Measurements from ENCODE around the gene LRRC61.

The LRRC61 gene

DNA sequence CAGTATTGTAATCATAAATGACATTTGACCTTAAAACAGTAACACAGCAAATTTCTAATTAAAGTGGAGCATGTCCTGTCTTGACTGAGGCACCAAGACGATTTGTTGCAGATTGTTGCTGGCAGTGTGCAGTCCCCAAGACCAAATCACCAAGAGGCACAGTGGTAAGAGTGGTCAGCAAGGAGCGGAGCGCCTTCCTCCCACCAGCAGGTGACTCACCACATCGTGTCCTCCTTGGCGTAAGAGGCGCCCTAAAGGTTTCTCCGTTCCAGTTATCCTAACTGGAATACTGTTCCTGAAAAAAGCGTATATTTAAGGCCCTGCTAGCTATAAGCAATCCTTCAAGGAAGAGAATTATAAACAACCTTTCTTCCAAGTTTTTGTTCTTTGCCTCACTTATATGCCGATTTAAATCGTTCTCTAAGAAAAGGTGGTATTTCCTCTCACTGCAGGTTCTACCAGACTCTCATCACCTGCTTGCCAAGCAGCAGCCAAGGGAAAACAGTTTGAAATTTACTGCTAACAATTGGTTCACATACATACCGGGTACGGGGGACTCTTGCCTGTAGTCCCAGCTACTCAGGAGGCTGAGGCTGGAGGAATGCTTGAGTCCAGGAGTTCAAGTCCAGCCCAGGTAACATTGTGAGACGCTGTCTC lies 34.7 kb downstream of the LRRC61 start:
- DNase-seq = no peak

DNA sequence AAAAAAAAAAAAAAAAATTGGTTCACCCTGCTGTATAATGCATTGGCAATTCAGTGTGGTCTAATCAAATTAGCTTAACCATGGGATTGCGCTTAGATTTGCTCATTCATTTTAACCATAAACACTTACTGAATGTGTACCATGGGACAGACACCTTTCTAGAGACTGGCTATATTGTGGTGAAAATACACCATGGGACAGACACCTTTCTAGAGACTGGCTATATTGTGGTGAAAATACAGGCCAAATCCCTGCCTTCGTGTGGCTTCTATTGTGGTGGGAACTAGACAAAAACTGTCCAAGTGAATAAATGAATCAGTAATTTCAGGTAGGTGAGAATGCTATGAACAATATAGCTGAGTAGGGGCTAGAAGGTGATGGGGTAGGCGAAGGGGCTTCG lies 35.3 kb downstream of the LRRC61 start:
- DNase-seq = no peak

- DNase-seq = no peak
These were observed 36.0 kb downstream of the LRRC61 start for GRCh38 chr7:150358988-150359621.

DNA sequence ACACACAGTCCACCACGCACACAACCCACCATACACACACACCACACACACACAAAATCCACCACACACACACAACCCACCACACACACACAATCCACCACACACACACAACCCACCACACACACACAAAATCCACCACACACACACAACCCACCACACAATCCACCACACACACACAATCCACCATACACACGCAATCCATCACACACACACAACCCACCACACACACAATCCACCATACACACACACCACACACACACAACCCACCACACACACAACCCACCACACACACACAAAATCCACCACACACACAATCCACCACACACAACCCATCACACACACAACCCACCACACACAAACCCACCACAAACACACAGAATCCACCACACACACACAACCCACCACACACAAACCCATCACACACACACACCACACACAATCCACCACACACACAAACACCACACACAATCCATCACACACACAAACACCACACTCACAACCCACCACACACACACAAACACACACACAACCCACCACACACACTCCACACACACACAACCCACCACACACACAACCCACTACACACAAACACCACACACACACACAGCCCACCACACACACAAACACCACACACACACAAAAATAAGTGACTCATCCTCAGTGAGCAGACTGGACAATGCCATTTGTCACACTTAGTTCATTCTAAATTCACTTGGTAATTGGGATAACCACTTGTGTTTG lies 36.6 kb downstream of the LRRC61 start:
- no peak for DNase-seq

DNA sequence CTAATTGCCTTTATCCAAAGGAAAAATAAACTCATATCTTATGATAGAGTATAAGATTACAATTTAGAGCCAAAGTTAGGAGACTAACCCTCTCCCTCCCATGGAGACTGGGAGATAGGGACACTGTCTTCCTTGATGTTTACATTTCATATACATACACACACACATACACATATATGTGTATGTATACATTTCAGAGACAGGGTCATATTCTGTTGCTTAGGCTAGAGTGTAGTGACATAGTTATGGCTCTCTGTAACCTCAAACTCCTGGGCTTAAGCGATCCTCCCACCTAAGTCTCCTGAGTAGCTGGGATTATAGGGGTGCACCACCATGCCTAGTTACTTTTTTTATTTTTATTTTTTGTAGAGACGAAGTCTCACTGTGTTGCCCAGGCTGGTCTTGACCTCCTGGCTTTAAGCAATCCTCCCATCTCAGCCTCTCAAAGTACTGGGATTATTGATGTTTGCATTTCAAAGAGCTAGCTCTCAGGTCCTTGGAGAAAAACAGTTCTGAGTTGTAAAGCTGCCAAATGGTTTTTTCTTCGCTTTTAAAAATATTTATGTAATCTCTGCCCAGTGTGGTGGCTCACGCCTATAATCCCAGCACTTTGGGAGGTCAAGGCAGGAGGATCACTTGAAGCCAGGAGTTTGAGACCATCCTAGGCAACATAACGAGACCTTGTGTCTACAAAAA lies 37.4 kb downstream of the LRRC61 start:
- DNase-seq = no peak

- no peak for DNase-seq
These were observed 38.2 kb downstream of the LRRC61 start for GRCh38 chr7:150361402-150361801.

DNA sequence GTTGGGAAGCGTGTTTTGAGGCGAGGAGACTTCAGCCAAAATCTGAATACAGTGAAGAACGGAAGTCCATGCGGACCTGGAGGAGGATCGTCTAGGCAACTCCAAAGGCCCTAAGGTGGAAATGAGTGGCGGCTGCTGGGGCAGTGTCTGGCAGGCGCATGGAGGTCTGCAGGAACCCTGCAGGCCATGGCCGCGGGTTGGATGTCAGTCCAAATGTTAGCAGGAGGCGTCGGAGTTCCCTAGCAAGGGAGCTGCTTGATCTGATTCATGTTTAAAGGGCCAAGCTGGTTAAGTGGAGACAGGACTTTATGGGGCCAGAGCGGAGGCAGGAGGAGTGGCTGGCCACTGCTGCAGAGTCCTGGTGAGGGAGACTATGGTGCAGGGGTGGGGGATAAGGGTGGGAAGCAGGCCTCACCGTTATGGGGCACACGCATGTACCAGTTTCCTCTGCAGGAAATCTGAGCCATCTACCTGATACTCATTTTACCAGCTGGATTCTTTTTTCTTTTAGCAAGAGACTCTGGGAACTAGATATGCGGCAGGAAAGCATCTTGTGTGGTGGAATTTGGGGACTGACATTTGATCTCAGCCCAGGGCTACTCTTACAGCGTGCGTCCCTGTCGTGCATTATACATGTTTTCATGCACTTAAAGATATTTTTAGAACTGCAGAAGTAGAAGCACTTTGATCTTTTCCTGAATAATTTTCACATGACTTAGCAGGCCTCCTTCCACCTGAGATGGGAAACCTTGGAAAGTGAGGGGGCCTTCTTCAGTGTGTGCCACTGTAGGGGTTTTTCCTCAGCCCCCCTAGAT lies 38.9 kb downstream of the LRRC61 start:
- no peak for DNase-seq

DNA sequence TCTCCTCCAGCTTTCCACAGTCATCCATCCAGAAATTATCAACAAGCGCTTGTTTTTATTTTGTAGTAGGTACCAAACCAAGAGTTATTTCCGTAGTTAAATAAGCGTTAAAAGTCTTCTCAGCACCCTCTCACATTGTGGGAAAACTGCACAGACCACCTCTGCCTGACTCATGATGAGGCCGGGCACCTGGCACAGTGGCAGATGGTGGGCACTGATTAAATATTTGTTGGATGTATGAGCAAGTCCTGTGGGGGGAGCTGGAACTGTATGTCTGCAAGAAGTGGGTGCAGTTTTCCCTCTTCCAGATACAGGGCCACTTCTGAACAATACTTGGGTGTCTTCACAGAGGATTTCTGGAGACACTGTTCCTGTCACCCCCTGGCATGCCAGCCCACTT lies 40.2 kb downstream of the LRRC61 start:
- no peak for DNase-seq

DNA sequence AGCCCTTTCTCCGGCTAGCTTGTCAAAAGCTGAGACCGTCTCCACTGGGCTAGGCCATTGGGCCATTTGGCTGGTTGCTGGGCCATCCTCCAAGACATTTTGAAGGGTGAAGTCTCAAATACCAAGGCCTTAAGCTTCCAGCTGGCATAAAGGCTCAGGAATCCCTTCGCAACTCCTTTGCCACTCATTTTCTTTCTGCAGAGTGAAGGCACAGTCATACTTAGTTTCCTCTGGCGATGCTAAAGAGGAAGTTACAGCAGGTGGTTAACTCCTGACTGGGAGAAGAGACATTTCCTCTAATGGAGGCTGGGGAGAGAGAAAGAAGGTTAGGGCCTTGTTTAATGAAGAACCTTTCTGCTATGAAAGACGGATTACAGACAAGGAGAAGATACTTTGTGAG lies 40.7 kb downstream of the LRRC61 start:
- peak; percentile 51 for DNase-seq

GRCh38 chr7:150365194-150365593 lies 42.0 kb downstream of the LRRC61 start:
- DNase-seq = no peak

DNA sequence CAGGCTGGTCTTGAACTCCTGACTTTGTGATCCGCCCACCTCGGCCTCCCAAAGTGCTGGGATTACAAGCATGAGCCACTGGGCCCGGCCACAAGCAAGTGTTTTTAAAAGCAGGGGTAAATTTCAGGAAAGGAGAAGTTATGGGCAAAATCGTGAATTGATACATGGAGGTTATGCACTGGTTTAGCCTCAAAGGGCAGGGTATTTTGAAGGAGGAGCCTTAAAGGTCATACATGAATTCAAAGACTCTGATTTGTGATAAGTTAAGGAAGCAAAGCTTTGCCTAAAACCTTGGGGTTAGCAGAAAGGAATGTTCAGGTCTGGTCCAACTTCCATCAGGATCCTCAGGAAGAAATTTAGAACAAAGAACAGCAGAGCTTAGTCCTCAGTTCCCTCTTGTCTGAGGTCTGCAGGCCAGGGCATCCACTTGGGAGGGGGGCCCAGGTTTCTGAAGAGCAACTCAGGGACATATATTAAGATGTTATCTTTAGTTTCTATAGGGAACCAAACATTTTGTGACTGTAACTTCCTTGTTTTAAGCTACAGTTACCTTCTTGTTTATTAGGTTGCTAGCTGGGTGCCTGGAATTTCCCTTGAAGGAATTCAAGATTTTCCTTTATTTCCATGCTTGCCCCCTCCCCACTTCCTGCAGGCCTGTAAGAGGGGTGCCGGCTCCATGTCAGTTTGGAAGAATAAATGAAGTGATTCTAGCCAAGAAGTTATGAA lies 42.7 kb downstream of the LRRC61 start:
- DNase-seq = peak; percentile 48

DNA sequence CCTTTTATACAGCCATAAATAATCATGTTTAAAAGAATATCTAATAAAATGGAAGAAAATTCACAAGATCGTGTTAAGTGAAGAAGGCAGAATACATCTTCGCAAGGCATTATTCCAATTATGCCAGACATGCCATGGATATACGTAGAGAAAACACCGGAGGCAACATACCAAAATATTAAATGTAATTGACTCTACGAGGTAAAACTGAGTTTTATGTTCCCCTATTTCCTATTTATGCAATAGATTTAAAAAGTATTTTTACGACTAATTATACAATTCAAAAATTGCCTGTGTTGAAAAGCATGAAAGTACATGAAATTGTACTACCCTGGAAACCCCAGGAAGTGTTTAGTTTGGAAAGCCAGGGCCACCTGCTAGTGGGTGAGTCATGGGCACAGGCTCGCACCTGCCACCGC lies 44.5 kb downstream of the LRRC61 start:
- no peak for DNase-seq

DNA sequence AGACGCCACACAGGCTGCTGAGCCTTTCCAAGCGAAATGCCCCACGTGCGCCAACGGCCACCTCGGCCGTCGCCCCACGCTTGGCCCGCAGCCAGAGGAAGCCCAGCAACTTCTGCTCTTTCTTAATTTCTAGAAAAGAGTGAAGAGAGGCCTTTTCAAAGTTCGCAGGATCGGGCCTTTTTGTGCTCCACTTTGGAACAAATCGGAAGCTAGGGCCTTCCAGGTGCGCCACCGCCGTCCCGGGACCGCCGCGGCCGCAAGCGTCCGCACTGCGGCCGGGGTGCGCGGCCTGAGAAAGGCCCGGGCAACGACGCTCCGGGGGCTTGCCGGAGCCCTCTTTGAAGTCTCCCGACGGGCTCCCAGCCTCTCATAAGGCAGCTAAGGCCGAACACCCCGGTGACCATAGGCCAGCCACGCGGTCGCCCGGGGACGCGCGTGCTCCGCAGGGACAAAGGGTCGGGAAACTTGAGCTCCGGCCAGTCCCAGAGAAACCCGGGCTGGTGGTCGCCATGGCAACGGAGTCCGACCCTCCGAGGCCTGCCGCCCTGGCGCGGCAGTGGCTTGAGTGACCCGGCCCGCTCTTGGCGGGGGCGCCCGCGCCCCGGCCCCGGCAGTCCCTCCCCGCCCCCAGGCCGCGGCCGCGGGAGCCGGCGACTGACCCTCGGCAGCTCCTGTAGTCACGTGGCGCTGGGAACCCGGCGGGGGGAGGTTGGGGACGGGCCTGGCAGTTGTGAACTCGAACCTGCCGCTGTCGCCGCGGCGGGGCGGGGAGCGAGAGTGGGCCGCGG lies 45.1 kb downstream of the LRRC61 start, which contains the start of gene REPIN1:
TSS of gene REPIN1 (plus strand) at position 727 of the 788 bp plus-strand sequence. CDS start 890 bp downstream, outside the sequence.
- peak; percentile 86 for DNase-seq

- peak; percentile 59 for DNase-seq
These were observed 46.0 kb downstream of the LRRC61 start for GRCh38 chr7:150368884-150369747.

DNA sequence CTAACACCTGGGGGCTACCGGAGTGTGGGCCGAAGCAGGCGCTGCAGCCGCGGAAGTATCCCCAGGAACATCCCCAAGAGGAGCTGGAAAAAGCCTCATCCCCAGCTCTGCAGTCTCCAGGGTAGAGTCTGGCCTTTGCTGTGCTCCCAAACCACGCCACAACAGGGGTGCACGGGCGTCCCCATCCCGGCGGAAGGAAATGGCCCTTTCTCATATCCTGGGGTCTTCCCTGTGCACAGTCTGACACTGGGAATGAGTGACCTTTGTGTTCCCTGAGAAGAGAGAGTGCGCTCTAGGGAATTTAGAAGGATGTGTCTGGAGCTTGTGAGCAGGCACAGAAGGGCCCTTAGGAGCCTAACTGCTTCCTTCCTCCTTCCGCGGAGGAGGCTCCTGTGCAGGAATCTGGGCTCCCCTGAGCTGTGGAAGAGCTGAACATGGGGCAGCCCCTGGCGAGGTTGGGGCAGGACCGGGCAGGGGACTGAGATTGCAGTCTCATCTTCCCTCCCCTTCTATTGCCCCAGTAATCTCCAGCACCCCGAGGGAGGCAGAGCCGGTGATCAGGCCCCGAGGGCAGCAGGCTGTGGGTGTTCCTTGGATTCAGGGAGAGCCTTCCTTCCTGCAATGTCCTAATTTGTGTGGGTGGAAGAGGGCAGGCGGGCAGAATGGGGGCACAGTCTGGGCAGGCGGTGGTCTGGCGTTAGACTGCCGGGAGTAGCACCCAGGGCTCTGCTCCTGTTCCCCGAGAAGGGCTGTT lies 46.8 kb downstream of the LRRC61 start:
- DNase-seq = no peak

- DNase-seq = no peak
These were observed 47.5 kb downstream of the LRRC61 start for GRCh38 chr7:150370612-150371071.

DNA sequence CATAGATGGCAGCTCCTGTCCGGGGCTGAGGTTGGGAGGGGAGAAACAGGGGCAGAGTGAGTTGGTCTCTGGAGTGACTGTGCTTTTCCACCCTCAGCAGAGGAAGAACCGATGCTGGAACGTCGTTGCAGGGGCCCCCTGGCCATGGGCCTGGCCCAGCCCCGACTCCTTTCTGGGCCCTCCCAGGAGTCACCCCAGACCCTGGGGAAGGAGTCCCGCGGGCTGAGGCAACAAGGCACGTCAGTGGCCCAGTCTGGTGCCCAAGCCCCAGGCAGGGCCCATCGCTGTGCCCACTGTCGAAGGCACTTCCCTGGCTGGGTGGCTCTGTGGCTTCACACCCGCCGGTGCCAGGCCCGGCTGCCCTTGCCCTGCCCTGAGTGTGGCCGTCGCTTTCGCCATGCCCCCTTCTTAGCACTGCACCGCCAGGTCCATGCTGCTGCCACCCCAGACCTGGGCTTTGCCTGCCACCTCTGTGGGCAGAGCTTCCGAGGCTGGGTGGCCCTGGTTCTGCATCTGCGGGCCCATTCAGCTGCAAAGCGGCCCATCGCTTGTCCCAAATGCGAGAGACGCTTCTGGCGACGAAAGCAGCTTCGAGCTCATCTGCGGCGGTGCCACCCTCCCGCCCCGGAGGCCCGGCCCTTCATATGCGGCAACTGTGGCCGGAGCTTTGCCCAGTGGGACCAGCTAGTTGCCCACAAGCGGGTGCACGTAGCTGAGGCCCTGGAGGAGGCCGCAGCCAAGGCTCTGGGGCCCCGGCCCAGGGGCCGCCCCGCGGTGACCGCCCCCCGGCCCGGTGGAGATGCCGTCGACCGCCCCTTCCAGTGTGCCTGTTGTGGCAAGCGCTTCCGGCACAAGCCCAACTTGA lies 48.2 kb downstream of the LRRC61 start:
- DNase-seq = no peak

- no peak for DNase-seq
These were observed 48.8 kb downstream of the LRRC61 start for GRCh38 chr7:150371996-150372270.
